K562 (cell line): ENCODE measurements around the gene RELA. TPM values are rescaled to one million over a fixed set of nuclear protein-coding genes. Genes with fewer than 3 reads are reported as not detected.

ENCODE experiments used
- MGA ChIP-seq: fragments of 450-650 bp; IDR thresholded peaks from 2 replicates; pipeline ENCODE4 v1.6.1; 2016; ENCODE audit warnings: mild to moderate bottlenecking, moderate library complexity
- TEAD1 ChIP-seq, 2 experiments: fragments of 450-650 bp in 1 of 2; sonication (generic) in 1 of 2; formaldehyde crosslinking; IDR thresholded peaks; 2 replicates each; pipeline versions ENCODE4 v1.4.0 to v1.8.0; 2020 to 2022; ENCODE audit warnings: mild to moderate bottlenecking in 2 of 2, missing genetic modification reagents in 1 of 2
- polyA plus RNA-seq, 8 experiments: library from polyadenylated mRNA; depleted of rRNA in 4 of 8; stranded (reverse) in 5 of 8; unstranded in 3 of 8; fragments of >200 nt; fragmentation: Nextera tagmentation in 2 of 8; fragmentation: Illumina TruSeq in 1 of 8; extraction: Ambion mirVana in 2 of 8; extraction: Trizol in 1 of 8; gene quantifications; 2 replicates each; pipeline versions ENCODE4 v1.2.1 to v1.2.3, GENCODE V29; 2011 to 2014; ENCODE audit warnings: inconsistent platforms in 1 of 8, missing spikeins in 1 of 8
- total RNA-seq, 7 experiments: library from RNA; depleted of rRNA in 6 of 7; stranded (reverse); fragments of >200 nt in 6 of 7; fragmentation: Illumina TruSeq in 2 of 7; extraction: Trizol in 2 of 7; gene quantifications; 2 replicates each; pipeline versions ENCODE4 v1.2.1 to v1.2.3, GENCODE V29; 2011 to 2021; ENCODE audit warnings: low replicate concordance in 1 of 7

The RELA gene
- total and polyA plus RNA-seq, 9 of the 15 experiments (the other 6 are each of a cell fraction or from before 2014, with no cell fraction given), result 6.0 to 67.4 (median 20.6) TPM

DNA sequence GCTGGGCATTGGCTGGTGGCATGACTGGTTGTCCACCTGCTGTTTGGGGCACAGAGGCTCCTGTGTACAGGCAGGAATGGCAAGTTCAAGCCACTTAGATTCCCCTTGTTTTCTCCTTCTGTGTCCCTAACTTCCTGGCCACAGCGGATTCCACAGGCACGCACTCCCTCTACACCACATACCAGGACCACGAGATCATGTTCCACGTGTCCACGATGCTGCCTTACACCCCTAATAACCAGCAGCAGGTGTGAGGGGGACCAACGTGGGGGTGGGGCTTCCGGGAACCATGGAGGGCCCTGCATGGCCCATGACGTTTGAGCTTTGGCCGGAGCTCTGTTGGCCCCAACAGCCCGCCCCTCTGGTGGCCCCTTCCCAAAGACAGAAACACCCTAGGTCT is 17.0 kb downstream of the RELA start (continued):
- no peak for TF ChIP-seq MGA
- TF ChIP-seq TEAD1 (CRISPR knock-in tag; IDR thresholded peaks at IDR 0.05), result no peak
